ENCODE results near the gene TEX13D. TPM values are rescaled to one million over a fixed set of nuclear protein-coding genes. Genes with fewer than 3 reads are reported as not detected.
"Not testable (repeated sequence)": the region's sequence is repeated elsewhere in the genome, so short reads cannot be mapped to it uniquely, and the experiment has no call there.

The TEX13D gene
- total and polyA plus RNA-seq, 9 of the 15 experiments (the other 6 are each of a cell fraction or from before 2014, with no cell fraction given), result 0.06 TPM; not detected in 8

- TF ChIP-seq ZBTB11 (CRISPR knock-in tag; IDR thresholded peaks at IDR 0.05), result no peak
These were observed 1.4 kb downstream of the TEX13D start (continued) for GRCh38 chrX:124333862-124334261.

- ATAC-seq; H3K79me2 ChIP-seq (ENCODE audit: control insufficient read depth, insufficient read depth, low read length); H4K20me1 ChIP-seq (replicated peaks; ENCODE audit: control insufficient read depth, insufficient read depth, low read length); H3K4me3 ChIP-seq; CTCF ChIA-PET (ENCODE audit: low intra/inter-chr PET ratio); FAIRE-seq; H3K9me3 ChIP-seq (replicated peaks; ENCODE audit: control insufficient read depth, insufficient read depth, low read depth, low read length); in situ Hi-C loops (cut with MboI); POLR2A ChIA-PET; intact Hi-C loops (cut with micrococcal nuclease); H3K36me3 ChIP-seq (ENCODE audit: control insufficient read depth, insufficient read depth, low read length); H3K9ac ChIP-seq (ENCODE audit: insufficient read depth in 1 of 2, low read depth in 2 of 2, low read length in 2 of 2); H3K27me3 ChIP-seq (ENCODE audit: control insufficient read depth in 2 of 2, insufficient read depth in 2 of 2, low read length in 2 of 2); H3K4me1 ChIP-seq (replicated peaks in 1 of 2; ENCODE audit: control insufficient read depth in 2 of 2, insufficient read depth in 2 of 2, low read length in 2 of 2); H3K4me2 ChIP-seq (ENCODE audit: insufficient read depth, low read length); H3K27ac ChIP-seq (ENCODE audit: extremely low read depth, low read depth, low read length); DNase-seq (ENCODE audit: extremely low read depth in 1 of 4, low spot score in 3 of 4); H3K9me1 ChIP-seq (ENCODE audit: control insufficient read depth, insufficient read depth, low read length); BruUV-seq (replicated peaks); H2AFZ ChIP-seq (ENCODE audit: low read depth, low read length): not testable (repeated sequence)
- 57% methylated on average over 1 of the region's 2 CpGs for WGBS (ENCODE audit: insufficient coverage, low coverage, missing lambda C conversion rate)
These were observed 2.1 kb downstream of the TEX13D start for GRCh38 chrX:124334555-124334954.

Measured in K562 (cell line).